Activated CD4-positive, alpha-beta T cell treated with anti-CD3 and anti-CD28 coated beads for 1 hour (primary cell): ENCODE results near the gene WDHD1.
"Not testable (repeated sequence)": the region's sequence is repeated elsewhere in the genome, so short reads cannot be mapped to it uniquely, and the experiment has no call there.

Source experiments
- DNase-seq: peaks from one replicate; pipeline ENCODE4 v3.0.0-alpha.2; 2020

The WDHD1 gene

DNA sequence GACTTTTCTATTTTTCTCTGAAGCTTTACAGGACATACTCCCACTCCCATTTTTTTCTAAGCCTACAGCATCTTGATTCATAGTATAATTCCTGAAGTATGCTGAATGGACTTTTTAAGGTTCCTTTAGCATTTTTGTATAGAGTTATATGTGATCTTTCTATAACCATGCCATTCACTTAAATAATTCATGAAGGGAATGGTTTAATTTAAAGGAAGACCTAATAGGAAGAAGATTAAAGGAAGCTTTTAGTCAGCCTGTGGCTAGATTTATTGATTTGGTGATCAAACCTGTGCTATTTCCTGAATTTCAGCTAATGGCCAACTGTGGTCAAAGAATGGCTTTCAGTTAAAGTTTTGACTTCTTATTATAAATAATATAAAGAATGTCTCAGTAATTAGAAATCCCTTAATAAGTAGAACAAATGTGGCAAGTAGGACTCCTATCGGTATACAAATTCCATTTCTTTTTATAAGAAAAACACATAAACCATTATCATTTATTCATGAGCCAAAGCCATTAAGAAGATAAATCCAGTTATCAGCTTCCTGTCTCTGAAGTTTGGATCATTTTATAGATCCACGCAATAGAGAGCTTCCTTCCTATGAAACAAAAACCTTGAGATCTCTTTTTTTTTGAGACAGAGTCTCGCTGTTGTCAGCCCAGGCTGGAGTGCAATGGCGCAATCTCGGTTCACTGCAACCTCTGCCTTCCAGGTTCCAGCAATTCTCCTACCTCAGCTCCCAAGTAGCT, 20.6 kb upstream of the WDHD1 start:
- DNase-seq: no peak

DNA sequence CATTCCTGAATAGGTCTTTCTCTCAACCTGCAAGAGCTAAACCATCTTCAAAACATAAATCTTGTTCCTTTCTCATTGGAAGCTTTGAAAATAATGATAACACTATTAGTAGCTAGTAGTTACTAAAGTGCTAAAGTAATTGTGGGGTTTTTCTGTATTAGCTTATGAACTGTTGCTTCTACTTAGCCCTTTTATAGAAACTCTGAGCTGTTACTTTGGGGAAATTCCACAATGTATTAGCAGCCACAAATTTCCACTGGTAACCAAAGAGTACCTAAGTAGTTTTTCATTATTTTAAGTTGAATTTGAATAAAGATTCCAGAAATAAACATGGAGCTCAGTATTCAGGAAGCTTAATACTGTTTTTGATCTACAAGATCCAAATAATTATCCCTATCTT, 18.2 kb upstream of the WDHD1 start:
- no peak for DNase-seq

DNA sequence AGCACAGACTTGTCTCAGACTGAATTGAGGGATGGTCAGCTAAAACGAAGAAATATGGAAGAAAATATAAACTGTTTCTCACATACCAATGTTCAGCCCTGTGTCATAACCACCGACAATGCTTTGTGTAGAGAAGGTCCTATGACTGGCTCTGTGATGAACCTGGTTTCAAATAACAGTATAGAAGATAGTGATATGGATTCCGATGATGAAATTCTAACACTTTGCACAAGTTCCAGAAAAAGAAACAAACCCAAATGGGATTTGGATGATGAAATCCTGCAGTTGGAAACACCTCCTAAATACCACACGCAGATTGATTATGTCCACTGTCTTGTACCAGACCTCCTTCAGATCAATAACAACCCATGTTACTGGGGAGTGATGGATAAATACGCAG, 16.6 kb upstream of the WDHD1 start:
- no peak for DNase-seq

DNA sequence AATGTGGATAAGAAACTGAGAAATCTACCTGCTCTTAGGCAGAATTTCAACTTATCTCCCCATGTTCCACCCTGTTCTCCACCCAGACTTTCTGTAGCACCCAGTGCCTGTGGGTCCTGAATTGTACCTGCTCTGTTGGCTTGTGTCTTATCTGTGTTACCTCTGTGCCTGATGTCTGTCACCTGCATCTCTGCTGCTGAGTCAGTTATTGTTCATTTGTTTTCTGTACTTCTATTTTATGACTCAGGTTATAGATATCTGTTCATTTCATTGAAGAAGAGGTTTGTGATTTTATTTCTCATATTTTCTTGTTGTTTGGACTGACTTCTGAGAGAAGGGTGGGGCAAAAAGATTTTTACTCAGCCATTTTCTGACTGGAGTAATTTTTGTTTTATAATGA, 11.8 kb upstream of the WDHD1 start:
- DNase-seq: no peak

DNA sequence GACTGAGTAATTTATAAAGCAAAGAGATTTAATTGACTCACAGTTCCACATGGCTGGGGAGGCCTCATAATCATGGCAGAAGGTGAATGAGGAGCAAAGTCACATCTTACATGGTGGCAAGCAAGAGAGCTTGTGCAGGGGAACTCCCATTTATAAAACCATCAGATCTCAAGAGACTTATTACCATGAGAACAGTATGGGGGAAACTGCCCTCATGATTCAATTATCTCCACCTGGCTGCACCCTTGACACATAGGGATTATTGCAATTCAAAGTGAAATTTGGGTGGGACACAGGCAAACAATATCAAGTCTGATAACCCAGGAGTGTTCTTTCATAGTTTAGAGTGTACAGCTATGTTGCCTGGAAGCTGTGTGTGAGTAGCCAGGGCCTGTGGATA, 11.1 kb upstream of the WDHD1 start:
- not testable (repeated sequence) for DNase-seq

DNA sequence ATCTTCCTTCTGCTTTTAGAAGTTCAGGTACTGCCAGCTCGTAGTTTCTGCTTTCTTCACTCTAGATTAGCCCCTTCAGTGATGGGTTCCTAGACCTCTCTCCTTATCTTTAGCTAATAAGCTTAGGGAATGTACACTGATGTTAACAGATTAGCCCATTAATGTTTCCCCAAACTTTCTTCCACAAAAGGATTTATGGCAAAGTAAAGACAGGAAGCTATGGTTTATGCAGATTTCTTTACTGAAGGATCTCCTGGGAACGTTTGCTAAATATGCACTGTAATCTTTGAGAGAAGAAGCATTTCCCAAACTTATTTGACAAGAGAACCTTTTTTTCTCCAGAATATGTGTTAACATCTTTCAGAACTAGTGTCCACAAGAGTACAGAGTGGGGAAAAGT, 4.3 kb upstream of the WDHD1 start:
- DNase-seq: no peak

DNA sequence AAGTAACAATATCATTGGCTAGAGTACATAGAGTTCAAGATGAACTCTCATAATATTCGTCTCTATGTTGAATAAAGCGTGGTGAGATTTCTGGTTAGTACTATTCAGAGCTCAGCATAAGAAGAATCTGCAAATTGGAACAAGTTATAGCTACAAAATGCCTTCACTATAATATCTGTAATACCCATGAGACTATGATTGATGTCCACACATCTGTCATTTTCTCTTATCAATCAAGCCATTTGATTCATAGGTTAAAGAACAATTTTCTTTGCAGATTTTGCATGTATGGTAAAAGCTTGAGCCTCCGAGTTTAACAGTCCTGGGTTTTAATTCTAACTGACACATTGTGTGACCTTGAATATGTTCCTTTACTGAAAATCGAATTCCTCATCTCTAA, 1.6 kb upstream of the WDHD1 start:
- DNase-seq: no peak

DNA sequence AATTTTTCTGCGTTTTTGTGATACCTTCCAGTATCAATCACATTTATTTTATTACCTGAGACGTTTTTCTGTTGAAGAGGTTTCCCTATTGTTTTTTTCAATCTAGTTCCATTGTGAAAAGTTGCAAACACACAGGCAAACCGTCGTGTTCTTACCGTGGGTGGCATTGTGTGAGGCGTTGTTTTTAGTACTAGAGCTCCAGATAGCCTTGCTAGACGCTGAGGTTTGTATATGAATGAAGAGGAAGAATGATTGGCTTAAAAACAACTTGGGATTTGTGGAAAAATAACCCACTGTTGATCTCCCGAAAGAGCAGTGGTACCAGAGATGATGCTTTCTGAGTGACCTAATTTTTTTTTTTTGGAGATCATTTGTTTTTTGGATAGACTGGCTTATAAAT, 1.2 kb upstream of the WDHD1 start:
- DNase-seq: no peak

DNA sequence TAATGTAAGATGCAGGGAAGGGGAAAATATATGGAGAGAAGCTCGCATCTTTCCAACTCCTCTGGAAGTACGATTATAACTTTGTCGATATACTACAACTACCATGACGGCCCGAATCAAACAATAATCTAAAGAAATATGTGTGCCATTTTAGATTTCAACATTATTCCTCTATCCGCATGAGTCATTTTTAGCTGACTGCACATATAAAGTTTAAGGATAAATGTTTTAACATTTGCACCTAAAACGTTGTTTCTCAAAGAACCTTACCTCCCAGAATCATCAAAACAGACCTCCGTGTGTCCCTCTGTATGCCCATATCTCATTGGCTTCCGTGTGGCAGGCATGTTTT, 482 bp downstream of the WDHD1 start:
- no peak for DNase-seq

DNA sequence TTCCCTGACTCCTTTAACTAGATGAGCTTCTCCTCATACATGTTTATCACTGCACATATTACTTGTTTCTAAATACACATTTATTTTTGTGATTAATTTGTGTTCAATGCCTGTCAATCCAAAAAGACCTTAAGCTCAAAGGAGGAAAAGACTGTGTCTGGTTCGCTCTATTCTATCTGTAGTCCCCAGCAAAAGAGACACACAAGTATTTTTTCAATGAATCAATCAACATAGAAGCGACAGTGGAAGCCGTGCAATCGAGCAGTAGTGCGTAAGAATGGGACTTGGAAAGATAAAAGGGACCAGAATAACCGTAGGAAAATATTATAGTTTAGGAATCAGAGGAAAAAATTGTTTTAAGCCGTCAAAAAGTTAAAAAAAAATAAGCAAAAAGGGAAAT, 951 bp downstream of the WDHD1 start:
- no peak for DNase-seq

DNA sequence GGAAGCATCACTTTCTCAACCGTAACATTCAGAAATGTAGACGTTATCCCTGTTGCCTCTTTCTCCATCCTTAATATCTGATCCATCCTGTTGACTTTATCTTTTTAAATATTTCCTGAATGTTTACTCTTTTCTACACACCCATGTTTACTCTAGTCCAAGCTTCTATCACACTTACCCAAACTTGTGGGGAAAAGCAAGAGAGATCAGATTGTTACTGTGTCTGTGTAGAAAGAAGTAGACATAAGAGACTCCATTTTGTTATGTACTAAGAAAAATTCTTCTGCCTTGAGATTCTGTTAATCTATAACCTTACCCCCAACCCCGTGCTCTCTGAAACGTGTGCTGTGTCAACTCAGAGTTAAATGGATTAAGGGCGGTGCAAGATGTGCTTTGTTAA, 2.5 kb downstream of the WDHD1 start:
- DNase-seq: not testable (repeated sequence)

DNA sequence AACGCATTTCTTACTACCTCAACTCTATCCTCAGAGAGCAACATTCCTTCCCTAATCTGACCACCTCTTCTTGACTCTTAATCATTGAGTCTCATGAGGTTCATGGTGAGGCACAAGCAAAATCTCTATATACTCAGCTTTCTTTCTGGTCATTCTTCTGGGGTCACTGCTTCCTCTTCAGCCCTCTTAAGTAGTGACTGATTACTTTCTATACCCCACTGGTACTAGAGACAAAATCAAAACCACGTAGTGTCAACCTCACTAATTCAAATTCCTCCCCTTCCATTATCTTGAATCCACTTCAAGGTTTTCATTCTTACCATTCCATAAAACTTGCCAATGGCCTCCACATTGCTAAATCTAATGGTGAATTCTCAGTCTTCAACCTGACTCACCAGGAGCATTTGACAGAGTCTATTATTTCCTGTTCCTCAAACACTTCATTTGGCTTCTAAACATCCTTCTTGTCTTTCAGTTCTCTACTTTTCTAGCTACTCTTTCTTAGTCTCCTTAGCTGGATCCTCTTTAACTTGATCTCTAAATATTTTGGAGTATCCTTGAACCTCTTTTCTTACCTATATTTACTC, 6.8 kb downstream of the WDHD1 start:
- no peak for DNase-seq

DNA sequence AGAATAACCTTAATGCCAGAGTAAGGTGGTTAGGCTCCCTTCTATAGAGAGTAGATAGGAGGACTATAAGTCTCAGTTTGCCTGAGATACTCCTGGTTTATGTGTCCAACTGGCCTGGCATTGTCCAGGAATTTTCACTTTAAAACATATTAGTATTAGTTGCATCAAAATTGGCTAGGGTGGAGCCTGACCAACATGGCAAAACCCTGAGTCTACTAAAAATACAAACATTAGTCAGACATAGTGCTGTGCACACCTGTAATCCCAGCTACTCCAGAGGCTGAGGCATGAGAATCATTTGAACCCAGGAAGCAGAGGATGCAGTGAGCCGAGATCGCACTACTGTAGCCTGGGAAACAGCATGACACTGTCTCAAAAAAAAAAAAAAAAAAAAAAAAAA, 11.9 kb downstream of the WDHD1 start:
- DNase-seq: no peak

DNA sequence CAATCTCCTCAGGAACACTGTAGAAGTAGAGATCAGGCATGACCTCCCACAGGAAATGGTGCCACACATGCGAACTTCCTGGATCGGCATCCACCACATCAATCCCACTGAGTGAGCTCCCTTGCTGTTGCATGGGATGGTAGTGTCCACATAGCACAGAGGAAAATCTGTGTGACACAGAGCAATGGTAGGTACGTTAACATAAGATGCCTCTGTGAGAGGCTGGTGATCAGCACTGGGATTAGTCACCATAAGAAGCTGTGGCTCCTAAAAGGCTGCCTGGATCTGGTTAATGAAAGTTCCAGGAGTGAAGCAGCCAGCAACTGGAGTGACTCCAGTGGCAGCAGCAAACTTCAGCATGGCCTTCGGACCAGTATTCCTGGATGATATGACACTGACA, 21.8 kb downstream of the WDHD1 start:
- no peak for DNase-seq

DNA sequence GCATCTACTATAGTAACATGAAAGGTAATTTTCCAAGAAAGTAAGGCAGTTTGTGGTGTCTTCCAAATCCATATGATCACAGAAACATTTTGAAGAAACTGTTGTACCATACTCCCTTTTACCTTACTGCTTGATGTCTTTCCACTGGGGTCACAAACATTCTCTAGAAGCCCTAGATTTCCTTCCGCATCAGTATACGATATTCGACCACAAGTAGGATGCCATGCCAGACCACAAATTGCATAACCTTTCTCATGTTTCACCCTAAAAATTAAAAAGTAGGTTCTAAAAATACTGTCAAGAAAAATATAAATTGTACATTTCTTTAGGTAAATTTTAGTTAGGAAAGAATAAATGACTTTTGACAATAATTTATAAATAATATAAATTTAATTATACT, 26.5 kb downstream of the WDHD1 start:
- no peak for DNase-seq

DNA sequence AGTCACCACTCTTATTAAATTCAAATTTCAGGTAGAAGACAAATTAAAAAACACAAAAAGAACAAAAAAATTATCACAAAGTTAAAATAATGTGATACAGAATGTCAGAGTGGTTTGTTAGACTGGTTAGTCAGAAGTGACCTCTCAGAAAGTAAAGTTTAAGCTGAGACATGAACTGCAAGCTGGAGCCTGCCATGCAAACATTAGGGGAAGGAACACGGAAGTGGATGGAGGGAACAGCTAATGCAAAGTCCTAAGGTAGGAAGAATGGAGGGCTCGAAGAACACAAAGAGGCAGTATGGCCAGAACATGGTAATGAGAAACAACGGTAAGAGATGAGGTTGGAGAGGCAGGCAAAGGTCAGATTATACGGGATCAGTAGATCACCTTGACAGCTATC, 41.7 kb downstream of the WDHD1 start:
- DNase-seq: no peak

DNA sequence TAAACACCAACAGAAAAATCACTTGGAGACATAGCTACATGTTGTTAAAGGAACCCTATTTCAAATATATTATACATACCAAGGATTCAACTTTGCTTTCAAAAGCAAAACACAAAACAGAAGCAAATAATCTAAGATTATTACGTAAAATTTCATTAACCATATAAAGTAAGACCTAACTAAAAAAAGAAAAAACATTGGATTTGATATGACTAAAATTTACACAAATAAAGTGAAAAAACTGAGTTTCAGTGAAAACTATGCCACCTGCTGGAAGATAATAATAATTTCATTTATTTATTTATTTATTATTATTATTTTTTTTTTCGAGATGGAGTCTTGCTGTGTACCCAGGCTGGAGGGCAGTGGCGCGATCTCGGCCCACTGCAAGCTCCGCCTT, 45.2 kb downstream of the WDHD1 start:
- DNase-seq: no peak

DNA sequence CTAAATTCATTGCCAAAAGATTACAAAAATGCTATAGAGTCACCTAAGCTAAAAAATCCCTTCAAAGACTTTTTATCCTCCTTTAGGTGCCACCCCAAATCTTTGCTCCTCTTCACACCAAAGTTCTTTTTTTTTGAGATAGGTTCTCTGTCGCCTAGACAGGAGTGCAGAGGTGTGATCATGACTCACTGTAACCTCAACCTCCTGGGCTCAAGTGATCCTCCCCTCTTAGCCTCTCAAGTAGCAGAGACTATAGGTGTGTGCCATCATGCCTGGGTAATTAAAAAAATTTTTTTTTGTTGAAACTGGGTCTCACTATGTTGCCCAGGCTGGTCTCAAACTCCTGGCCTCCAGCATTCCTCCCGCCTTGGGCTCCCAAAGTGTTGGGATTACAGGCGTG, 47.9 kb downstream of the WDHD1 start:
- DNase-seq: no peak

DNA sequence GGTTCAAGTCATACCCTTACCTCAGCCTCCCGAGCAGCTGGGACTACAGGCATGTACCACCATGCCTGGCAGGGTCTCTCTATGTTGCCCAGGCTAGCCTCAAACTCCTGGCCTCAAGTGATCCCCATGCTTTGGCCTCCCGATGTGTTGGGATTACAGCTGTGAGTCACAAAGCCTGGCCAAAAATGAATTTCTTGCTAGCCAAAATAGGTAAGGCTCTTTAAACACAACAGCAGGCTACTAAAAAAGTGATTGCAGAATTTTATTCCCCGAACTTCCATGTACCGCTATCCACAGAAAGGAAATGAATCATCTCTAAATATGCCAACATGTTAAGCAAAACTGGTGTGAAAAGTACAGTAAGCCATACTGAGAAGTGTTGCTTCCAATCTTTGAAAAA, 50.6 kb downstream of the WDHD1 start:
- no peak for DNase-seq

DNA sequence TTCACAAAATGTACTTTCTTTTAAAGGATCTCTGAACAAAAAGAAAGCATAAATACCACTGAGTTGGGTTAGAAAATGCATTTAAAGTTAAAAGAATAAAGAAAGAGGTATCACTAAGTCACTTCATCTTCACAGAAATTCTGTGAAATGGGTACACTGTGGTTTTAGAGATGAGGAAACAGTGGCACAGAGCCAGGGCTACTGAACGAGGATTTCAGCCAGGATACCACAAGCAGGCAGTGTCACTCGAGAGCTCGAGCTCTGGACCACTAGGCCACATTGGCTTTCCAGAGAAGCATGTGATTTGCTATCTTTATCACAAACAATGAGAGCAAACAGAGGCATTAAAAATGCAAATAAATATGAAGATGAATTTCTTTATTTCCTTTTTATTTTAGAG, 51.0 kb downstream of the WDHD1 start:
- DNase-seq: no peak

DNA sequence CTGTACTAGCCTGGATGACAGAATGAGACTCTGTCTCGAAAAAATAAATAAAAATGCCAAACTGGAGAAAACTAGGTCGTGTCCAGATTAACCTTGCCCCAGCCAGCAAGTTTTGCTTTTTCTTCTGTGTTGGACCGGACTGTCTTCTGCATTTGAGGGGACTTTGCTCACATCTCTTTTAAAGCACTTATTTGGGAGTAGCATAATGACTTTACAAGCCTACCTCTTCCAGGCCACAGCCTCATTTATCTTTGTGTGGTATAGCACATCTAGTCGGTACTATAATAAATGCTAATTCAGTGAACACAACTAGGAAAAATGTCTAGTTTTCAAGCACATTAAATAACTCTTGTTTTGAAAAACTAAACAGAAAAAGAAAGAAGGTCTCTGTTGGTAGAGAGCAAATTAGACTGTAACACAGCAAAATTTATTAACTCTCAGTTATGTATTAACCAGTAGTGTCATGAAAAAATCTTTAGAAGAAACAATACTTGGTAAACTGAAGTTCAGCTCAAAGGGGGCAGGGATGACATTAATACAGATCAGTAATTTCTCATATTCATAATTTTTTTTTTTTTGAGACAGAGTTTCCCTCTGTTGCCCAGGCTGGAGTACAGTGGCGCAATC, 52.0 kb downstream of the WDHD1 start:
- DNase-seq: no peak

DNA sequence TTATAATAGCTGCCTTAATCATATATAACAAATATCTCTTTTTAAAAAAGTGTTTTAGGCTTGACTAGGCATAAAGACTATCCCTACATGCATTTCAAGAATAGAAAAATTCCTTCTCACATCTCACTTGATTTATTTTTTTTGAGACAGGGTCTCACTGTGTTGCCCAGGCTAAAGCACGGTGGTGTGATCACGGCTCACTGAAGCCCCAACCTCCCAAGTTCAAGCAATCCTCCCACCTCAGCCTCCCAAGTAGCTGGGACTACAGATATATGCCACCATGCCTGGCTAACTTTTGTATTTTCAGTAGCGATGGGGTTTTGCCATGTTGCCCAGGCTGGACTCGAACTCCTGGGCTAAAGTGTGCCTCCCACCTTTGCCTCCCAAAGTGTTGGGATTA, 59.4 kb downstream of the WDHD1 start:
- DNase-seq: no peak

DNA sequence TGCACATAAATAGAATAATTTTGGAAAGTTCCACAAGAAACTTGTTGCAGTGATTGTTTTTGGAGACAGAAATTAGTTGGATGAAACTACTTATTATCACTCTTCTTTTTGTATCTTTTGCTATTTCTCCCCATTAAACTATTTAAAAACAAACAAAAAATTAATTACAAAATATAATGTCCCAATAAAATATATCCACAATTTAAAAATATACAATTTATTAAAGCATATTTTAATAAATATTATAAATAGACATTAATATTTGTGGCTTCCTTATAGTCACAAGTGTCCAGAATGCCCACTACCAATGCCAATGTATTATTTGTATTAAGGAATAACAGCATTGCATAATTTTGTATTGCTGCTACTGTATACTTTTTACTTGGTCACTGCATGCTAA, 71.8 kb downstream of the WDHD1 start:
- DNase-seq: no peak

DNA sequence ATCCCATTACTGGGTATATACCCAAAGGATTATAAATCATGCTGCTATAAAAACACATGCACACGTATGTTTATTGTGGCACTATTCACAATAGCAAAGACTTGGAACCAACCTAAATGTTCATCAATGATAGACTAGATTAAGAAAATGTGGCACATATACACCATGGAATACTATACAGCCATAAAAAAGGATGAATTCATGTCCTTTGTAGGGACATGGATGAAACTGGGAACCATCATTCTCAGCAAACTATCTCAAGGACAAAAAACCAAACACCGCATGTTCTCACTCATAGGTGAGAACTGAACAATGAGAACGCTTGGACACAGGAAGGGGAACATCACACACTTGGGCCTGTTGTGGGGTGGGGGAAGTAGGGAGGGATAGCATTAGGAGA, 73.3 kb downstream of the WDHD1 start:
- not testable (repeated sequence) for DNase-seq

DNA sequence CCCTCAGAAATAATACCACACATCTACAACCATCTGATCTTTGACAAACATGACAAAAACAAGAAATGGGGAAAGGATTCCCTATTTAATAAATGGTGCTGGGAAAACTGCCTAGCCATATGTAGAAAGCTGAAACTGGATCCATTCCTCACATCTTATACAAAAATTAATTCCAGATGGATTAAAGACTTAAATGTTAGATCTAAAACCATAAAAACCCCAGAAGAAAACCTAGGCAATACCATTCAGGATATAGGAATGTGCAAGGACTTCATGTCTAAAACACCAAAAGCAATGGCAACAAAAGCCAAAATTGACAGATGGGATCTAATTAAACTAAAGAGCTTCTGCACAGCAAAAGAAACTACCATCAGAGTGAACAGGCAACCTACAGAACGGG, 74.1 kb downstream of the WDHD1 start:
- not testable (repeated sequence) for DNase-seq
